Ovary (tissue), 9 donors: ENCODE results near the gene NR3C1. TPM values are rescaled to one million over a fixed set of nuclear protein-coding genes. Genes with fewer than 3 reads are reported as not detected.

Source experiments
- DNase-seq, 5 donors: peaks; one replicate each; pipeline ENCODE4 v3.0.0-alpha.2; 2019 to 2020
- H3K27ac ChIP-seq, 2 donors: fragments of 200-600 bp; one replicate each; pipeline versions ENCODE4 v1.5.1 to v1.8.0; 2019 to 2022
- H3K27me3 ChIP-seq: fragments of 200-600 bp; one replicate; pipeline ENCODE4 v1.8.0; 2022
- H3K36me3 ChIP-seq: fragments of 200-600 bp; sonication (generic); one replicate; pipeline ENCODE4 v1.5.1; 2019
- H3K4me1 ChIP-seq: one replicate; pipeline ENCODE4 v1.8.1; 2013; ENCODE audit warnings: mild to moderate bottlenecking, moderate library complexity; ENCODE audit not compliant: insufficient read depth
- H3K4me3 ChIP-seq: fragments of 200-600 bp; sonication (generic); one replicate; pipeline ENCODE4 v1.5.1; 2017
- H3K9me3 ChIP-seq, 2 donors: fragments of 200-600 bp in 1 of 2; sonication (generic) in 1 of 2; one replicate each; pipeline versions ENCODE4 v1.5.1 to v1.8.1; 2013 to 2019; ENCODE audit warnings: mild to moderate bottlenecking in 1 of 2, moderate library complexity in 1 of 2
- EP300 ChIP-seq: sonication (generic); formaldehyde crosslinking; IDR thresholded peaks from one replicate; pipeline ENCODE4 v1.6.1; 2017; ENCODE audit warnings: antibody characterized with exemption
- POLR2A ChIP-seq: fragments of 450-650 bp; IDR thresholded peaks from one replicate; pipeline ENCODE4 v1.6.1; 2017; ENCODE audit warnings: antibody characterized with exemption, mild to moderate bottlenecking, moderate library complexity
- WGBS, 3 donors: extraction: QIAGEN DNeasy Blood & Tissue Kit in 1 of 3; methylation state at CpG; one replicate each; pipeline versions ENCODE4 v1.1.5 to v1.1.7; 2013 to 2017; 5-methylcytosine and 5-hydroxymethylcytosine counted together
- intact Hi-C, 4 donors: fragments of 100-400 bp; cut with DNase I; formaldehyde crosslinking; loops; one replicate each; pipeline versions ENCODE4 v1.11.0 to v1.15.1; 2022 to 2023
- polyA plus RNA-seq, 2 donors: library from polyadenylated mRNA; stranded (reverse); fragments of 200-250 nt in 1 of 2; fragments of 350-450 nt in 1 of 2; fragmentation: Illumina TruSeq in 1 of 2; extraction: RNeasy Lipid Tissue Mini Kit (QIAGEN cat#74804) in 1 of 2; gene quantifications; one replicate each; pipeline ENCODE4 v1.2.3, GENCODE V29; 2013 to 2014
- total RNA-seq, 7 donors: library from RNA; depleted of rRNA in 2 of 7; stranded (reverse); fragments of >200 nt in 2 of 7; fragmentation: NEBNext Ultra II Directional in 3 of 7; extraction: Animal tissue kit (Norgen Biotek cat#: 25700) in 3 of 7; gene quantifications; one replicate each; pipeline versions ENCODE4 v1.1.0 to v1.2.4, GENCODE V29; 2016 to 2023
- TF ChIP-seq, protein P1 (sequence below), 3 donors: fragments of 450-650 bp in 2 of 3; fragments of 200-600 bp in 1 of 3; IDR thresholded peaks; one replicate each; pipeline versions ENCODE4 v1.5.1 to v1.8.0; 2016 to 2022; ENCODE audit warnings: antibody characterized with exemption in 3 of 3, mild to moderate bottlenecking in 1 of 3
- donor health status: DM: no; HTN: no; CAD: no; lungs with moderate emphysema.
- donor health status: DM: no; HTN: no; CAD: no.
- donor health status: Bipolar disorder and iron deficiency.
- donor health status: DM: yes; HTN: yes; CAD: no.
- donor health status: DM: no; HTN: no; CAD: no.
- donor health status: DM: yes; HTN: yes; CAD: no.

Gene NR3C1
- total and polyA plus RNA-seq, 9 donors, result 15.5 to 54.3 (median 38.4) TPM

DNA sequence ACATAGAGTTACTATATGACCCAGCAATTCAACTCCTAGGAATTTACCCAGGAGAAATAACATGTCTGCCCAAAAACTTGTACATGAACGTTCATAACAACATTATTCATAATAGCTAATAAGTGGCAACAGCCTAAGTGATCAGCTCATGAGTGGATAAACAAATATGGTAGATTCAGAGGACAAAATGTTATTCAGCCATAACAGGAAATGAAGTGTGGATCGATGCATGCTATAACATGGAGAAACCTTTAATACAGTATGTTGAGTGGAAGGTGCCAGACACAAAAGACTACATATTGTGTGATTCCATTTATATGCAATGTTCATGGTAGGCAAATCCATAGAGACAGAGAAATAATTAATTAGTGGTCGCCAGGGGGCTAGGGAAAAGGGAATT is 22.3 kb upstream of the NR3C1 start:
- intact Hi-C loops, result no loop called here
- WGBS, 3 donors, result 80 to 87% (median 83%) methylated on average over 3 of the region's 3 CpGs
- no peaks in the 10 kb centered on the region for H3K9me3 ChIP-seq
- H3K27me3 ChIP-seq, result no peaks in the 10 kb centered on the region
- no peaks in the 10 kb centered on the region for H3K36me3 ChIP-seq
- no peak for TF ChIP-seq POLR2A
- H3K4me3 ChIP-seq, result no peak overlapping the region
- H3K4me1 ChIP-seq, result no peaks in the 10 kb centered on the region
- no peak for DNase-seq
- H3K27ac ChIP-seq, result no peak overlapping the region

DNA sequence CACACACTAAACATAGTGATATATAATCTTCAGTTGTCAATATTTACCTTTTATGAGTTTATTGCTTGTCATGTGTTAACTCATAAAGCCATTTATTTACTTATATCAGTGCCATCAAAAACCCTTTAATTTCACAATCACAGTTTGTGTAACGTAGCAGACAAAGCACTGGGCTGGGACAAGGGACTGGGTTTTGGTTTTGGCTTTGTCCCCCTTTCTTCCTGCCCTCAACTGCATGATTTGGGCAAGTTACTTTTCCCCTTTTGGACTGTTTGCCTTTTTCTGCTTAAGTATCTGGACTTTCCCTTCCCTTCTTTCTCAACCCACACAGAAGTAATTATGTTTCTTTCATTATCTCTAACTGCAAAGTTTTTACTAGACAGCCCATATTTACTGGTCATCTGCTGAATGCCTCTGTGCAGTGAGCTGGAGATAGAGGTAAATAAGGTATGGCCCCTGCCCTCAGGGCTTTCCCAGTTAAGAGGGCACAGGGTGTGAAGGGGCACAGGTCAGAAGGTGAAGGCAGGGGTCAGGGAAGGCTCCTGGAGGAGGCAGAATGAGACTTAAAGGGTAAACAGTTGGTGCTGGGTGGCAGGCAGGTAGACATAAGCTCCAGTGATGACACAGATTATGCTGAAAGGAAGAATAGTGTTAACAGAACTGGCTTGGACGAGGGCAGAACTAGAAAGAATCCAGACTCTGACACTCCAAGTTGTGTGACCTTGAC is 14.8 kb upstream of the NR3C1 start:
- TF ChIP-seq, protein P1, sequence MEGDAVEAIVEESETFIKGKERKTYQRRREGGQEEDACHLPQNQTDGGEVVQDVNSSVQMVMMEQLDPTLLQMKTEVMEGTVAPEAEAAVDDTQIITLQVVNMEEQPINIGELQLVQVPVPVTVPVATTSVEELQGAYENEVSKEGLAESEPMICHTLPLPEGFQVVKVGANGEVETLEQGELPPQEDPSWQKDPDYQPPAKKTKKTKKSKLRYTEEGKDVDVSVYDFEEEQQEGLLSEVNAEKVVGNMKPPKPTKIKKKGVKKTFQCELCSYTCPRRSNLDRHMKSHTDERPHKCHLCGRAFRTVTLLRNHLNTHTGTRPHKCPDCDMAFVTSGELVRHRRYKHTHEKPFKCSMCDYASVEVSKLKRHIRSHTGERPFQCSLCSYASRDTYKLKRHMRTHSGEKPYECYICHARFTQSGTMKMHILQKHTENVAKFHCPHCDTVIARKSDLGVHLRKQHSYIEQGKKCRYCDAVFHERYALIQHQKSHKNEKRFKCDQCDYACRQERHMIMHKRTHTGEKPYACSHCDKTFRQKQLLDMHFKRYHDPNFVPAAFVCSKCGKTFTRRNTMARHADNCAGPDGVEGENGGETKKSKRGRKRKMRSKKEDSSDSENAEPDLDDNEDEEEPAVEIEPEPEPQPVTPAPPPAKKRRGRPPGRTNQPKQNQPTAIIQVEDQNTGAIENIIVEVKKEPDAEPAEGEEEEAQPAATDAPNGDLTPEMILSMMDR (IDR thresholded peaks at IDR 0.05), result no peak
- no peak for TF ChIP-seq POLR2A
- WGBS, 3 donors, result 46 to 58% (median 50%) methylated on average over 2 of the region's 2 CpGs
- Histone ChIP-seq H3K27ac (no peak overlapping the region), H3K36me3 (no peaks in the 10 kb centered on the region), H3K27me3 (no peaks in the 10 kb centered on the region), H3K9me3 (no peaks in the 10 kb centered on the region), H3K4me3 (no peak overlapping the region), H3K4me1 (no peaks in the 10 kb centered on the region)
- no peak for DNase-seq
- intact Hi-C loops, result no loop called here

DNA sequence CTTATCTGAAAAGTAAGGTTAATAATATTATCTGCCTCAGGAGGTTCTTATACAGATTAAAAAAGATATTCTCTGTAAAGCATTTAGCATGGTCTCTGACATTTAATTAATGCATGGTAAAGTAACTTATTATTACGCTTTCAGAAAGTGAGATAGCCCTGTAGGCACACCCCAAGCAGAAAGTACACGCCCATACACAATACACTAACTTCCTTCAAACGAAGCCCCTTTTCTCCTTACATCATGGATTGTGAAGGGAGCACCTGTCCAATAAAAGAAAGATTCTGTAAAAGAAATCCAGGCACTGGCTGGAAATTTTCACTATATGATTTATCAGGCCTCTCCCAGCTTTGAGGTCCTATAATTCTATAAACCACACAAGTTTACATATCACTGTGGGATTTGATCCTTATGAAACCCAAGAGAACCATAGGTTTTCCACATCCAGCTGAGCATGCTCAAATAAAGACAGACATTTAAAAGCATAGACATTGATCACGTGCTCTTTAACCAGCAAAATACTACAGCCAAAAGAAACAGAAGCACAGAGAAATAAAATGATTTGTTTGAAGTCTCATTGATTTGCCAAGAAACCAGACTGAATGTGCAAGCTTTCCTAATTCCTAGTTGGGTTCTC is 14.1 kb upstream of the NR3C1 start:
- H3K27me3 ChIP-seq, result no peaks in the 10 kb centered on the region
- H3K4me1 ChIP-seq, result no peaks in the 10 kb centered on the region
- 85 to 89% (median 87%) methylated on average over 4 of the region's 4 CpGs for WGBS, 3 donors
- TF ChIP-seq POLR2A, result no peak
- TF ChIP-seq, protein P1 (IDR thresholded peaks at IDR 0.05), result no peak
- TF ChIP-seq EP300, result no peak
- H3K4me3 ChIP-seq, result no peak overlapping the region
- no peak overlapping the region for H3K27ac ChIP-seq
- no peak for DNase-seq
- H3K9me3 ChIP-seq, result no peaks in the 10 kb centered on the region
- intact Hi-C loops, result no loop called here
- no peaks in the 10 kb centered on the region for H3K36me3 ChIP-seq

DNA sequence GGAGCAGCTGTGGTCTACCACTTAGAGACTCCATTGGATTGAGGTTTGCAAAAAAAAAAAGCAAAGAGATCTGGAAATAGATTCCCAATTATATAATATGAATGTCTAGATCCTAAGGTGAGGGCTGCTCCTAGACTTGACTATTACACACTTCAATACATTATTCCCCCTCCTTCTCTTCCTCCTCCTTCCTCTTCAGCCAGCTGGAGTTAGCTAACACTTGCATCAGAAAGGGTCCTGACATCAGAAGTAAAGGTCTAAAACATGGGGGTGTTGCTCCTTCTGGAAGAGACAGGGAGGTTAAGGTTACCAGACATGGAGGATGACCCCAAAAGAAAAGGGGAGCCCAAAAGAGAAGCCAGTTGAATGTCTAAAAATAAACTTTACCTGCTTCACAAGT is 12.9 kb upstream of the NR3C1 start:
- Histone ChIP-seq H3K4me1 (no peaks in the 10 kb centered on the region), H3K27ac (no peak overlapping the region), H3K36me3 (no peaks in the 10 kb centered on the region), H3K27me3 (no peaks in the 10 kb centered on the region), H3K4me3 (no peak overlapping the region), H3K9me3 (no peaks in the 10 kb centered on the region)
- intact Hi-C loops, result no loop called here
- TF ChIP-seq POLR2A, result no peak
- TF ChIP-seq EP300, result no peak
- DNase-seq, result no peak

DNA sequence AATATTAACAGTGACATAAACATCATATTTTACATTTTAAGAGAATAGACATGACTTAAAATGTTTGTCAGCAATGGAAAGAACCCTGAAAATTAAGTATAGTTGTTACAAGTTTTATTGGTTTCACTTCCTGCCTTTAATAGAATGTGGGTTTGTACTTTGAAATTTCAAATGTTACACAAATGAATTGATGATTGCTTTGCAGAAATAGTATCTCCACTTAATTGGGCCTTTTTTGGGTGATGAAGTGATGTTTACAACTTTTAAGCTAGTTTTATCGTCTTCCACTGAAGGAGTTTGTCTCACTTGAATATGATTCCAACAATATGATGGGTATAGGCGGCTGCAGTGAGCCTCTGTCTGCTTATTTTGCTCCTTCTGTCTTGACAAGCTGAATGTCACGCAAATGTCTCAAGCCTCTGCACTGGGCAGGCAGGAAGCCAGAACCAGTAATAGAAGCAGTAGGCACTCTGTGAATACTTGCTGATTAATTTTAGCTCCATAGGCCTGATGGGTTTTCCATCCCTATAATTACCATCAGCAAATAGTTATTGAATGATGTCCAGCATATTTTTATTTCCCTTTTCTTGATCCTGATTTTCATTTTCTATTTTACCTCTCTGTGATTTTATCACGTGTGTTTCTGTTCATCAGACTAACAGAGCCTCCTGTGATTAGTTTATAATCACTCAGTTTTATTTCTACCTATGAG is 10.6 kb upstream of the NR3C1 start:
- Histone ChIP-seq H3K27me3 (no peaks in the 10 kb centered on the region), H3K27ac (no peak overlapping the region), H3K36me3 (no peaks in the 10 kb centered on the region), H3K4me1 (no peaks in the 10 kb centered on the region), H3K9me3 (no peaks in the 10 kb centered on the region), H3K4me3 (no peak overlapping the region)
- DNase-seq, result no peak
- 75 to 83% (median 80%) methylated on average over 4 of the region's 4 CpGs for WGBS, 3 donors
- TF ChIP-seq, protein P1 (IDR thresholded peaks at IDR 0.05), result no peak
- TF ChIP-seq POLR2A (no peak), EP300 (no peak)
- intact Hi-C loops, result no loop called here
